HG02938 (cell line): Measurements from ENCODE around the gene DCST2.
"Not testable (repeated sequence)": the region's sequence is repeated elsewhere in the genome, so short reads cannot be mapped to it uniquely, and the experiment has no call there.

Source experiments
- ATAC-seq: cut with Tn5 transposase; IDR thresholded peaks from one replicate; pipeline ENCODE4 v1.9.1; 2021; ENCODE audit warnings: mild to moderate bottlenecking, moderate library complexity; ENCODE audit not compliant: unreplicated experiment

DCST2 gene

DNA sequence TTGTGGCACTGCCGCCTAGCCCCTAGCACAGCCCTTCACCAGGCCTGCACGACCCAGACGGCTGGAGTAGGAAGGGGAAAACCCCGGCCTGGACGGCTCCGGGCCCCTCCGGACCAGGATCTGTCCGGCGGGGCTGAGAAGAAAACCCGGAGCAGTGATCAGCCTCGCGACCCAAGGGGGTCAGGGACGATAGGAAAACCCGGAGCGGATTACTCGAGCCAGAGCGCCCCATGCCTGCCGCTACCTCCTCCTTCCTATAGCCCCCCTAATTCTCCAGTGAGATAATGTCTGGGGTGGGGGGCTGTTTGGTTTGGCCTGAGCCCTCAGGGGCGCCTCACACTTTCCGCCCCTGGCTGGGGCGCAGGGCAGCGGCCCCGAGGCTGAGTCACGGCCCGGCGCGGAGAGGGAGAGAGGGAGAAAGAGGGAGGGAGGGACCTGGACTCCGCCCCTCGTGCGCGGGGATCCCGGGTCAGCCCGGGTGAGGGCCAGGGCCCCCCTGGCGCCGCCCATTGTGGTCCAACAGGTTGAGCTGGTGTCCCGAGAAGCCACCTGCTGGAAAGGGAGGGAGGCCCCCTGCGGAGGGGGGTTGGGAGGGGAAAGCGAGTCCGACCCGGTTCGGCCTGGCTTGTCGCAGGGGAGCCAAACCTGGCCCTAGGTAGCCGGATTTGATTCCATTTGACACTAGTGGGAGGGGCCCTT is 32.7 kb downstream of the DCST2 start:
- ATAC-seq: no peak

DNA sequence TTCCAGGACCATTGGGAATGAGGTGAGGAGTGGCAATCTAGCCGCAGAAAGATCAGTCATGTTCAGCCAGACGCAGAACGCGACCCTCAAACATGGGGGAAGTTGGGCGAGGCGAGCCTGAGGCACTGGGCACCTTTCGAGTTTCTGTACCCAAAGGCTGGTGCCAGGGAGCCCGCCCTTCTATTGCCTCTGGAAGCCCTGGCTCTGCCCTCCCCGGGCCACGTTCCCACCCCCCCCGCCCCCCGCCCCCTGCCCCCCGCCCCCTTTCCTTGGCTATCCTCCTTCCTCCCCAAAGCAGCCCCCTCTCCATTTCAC is 33.2 kb downstream of the DCST2 start:
- no peak for ATAC-seq

DNA sequence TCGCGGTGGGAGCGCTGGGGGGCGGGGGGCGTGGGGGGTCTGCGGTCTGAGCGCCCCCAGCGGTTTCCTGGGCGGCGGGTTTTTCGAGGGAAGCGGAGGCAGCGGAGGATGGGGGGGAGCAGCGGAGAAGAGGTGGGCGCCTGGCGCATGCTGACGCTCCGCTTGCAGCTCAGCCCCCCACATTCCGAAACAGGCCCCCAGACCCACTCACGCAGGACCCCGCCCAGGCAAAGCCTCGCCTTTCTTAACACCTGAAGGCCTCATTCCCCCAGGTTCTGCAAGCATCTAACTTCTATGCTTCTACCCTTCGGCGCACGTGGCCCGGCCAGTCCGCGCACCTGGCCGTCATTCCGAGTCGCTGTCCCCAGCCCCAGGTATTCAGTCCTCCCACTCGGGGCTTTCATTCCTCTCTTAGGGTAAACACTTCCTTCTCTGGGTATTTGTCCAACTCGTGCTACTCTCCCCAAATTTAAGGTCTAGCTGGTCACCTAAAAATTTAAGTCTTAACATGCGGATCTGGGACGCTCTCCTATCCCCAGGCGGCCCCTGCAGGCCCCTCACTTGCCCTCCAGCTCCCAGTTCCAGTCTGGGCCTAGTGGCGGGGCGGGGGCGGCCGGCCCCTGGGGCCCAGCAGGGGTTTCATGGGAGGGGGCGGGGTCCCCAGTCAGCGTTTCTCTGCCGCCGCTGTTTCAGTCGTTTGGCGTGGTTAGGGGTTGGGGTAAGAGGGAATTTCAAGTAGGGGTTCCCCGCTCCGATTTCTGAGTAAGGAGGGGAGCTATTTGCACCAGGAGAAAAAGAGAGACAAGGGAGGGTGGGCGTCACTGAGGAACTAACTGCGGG is 33.8 kb downstream of the DCST2 start:
- no peak for ATAC-seq

- ATAC-seq: no peak
Observed at GRCh38 chr1:154998818-154999570, 34.6 kb downstream of the DCST2 start.

DNA sequence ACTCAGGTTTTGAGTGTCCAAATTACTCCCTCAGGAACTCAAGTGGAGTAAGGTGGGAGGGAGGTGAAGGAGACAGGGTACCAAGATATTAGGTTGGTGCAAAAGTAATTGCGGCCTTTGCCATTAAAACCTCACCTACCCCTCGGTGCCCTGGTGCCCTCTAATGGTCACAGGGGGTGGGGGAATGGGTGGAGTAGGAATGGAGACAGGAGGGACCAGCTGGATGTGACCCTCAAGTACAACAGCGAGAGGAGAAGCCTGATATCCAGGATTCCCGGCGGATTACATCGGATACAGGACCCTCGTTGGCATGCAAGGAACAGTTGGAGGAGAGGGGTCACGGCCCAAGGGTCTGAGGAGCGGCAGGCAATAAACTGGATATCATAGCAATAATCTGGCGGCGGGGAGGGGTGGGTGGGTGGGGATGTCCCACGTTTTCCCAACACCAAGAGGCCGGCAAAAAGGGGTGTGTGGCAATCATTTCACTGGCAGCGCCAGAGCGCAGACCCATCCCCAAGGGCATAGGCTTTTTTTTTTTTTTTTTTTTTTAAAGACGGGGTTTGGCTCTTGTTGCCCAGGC is 35.3 kb downstream of the DCST2 start:
- ATAC-seq: no peak

GRCh38 chr1:154996966-154997701 is 36.4 kb downstream of the DCST2 start:
- no peak for ATAC-seq

DNA sequence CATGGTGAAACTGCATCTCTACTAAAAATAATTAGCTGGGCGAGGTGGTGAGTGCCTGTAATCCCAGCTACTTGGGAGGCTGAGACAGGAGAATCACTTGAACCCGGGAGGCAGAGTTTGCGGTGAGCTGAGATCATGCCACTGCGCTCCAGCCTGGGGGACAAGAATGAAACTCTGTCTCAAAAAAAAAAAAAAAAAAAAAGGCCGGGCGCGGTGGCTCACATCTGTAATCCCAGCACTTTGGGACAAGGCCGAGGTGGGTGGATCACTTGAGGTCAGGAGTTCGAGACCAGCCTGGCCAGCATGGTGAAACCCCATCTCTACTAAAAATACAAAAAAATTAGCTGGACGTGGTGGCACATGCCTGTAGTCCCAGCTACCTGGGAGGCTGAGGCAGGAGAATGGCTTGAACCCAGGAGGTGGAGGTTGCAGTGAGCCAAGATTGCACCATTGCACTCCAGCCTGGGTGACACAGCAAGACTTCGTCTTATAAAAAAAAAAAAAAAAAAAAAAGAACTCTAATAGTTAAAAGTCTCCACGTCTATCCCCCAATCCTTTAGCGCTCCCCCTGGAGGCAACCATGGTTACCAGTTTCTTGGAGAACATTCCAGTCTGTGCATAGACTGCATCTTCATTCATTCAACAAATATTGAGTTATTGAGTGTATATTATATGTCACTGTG is 38.1 kb downstream of the DCST2 start:
- ATAC-seq: not testable (repeated sequence)

- no peak for ATAC-seq
Observed at GRCh38 chr1:154994591-154994990, 39.0 kb downstream of the DCST2 start.

DNA sequence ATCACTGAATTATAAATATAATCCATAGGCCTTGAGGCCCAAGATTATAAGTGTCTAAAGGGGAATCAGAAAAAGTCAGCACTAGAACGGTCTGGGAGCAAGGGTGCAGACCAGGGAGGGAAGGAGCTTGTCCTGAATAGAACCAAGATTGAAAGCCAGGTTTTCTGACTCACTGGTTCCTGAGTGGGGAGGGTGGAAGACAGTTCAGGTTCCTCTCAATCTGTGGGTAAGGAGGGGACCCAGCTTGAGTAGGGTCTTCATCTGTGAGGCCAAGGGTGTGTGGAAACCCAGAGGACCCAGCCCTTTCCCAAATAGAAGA is 39.4 kb downstream of the DCST2 start:
- no peak for ATAC-seq

- ATAC-seq: no peak
Observed at GRCh38 chr1:154993572-154994268, 39.9 kb downstream of the DCST2 start, which contains the start of gene LENEP. Gene LENEP, plus strand, starts transcription at chr1:154993586. Its CDS starts 22 bp downstream, at chr1:154993608.

DNA sequence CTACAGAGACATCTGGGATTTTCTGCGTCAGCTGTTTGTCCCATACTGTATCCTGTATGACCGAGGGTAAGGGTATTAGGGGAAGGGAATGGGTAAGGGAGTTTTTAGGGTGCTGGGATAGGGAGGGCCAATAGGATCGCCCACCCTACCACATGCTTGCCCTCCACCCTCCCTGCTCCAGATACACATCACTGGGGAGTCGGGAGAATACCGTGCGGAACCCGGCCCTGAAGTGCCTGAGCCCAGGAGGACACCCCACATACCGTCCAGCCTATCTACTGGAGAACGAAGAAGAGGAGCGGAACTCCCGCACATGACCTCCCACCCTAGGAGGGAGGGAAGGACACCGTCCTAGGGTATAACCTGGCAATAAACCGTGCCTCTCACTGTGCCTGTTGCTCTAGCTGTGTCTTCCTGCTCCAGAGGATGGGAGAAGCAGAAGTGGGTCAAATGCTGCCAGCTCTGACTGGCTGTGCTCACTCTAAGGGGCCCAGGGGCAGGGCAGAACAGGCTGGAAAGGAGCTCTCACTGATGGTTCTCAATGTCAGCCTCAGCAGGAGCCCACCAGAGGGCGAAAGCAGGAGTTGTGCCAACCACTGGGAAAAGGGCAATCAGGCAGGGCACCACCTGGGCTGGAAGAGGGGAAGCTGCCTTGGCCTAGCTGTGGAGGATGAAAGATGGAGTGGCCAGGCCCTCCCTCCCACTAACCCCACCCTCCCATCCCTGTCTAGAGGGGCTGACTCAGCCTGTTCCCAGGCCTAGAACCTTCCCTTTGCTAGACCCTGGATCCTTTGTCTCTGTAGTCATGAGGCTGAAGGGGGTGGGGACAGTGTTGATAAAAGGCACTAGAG is 40.6 kb downstream of the DCST2 start:
- ATAC-seq: no peak

GRCh38 chr1:154990276-154990675 is 43.3 kb downstream of the DCST2 start:
- no peak for ATAC-seq

- no peak for ATAC-seq
Observed at GRCh38 chr1:154989195-154989860, 44.3 kb downstream of the DCST2 start.

DNA sequence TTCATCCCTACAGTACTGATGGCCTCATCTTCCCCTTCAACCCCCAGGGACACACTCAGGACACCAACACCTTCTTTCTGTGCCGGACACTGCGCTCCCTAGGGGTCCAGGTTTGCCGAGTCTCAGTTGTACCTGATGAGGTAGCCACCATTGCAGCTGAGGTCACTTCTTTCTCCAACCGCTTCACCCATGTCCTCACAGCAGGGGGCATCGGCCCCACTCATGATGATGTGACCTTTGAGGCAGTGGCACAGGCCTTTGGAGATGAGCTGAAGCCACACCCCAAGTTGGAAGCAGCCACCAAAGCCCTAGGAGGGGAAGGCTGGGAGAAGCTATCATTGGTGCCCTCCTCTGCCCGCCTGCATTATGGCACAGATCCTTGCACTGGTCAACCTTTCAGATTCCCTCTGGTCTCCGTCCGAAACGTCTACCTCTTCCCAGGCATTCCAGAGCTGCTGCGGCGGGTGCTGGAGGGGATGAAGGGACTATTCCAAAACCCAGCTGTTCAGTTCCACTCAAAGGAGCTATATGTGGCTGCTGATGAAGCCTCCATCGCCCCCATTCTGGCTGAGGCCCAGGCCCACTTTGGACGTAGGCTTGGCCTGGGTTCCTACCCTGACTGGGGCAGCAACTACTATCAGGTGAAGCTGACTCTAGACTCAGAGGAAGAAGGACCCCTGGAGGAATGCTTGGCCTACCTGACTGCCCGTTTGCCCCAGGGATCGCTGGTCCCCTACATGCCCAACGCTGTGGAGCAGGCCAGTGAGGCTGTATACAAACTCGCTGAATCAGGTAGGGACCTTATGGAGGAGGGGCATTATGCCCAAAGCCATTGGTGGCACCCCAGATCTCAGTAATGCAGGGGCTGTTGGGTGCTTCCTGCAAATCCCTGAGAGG is 45.3 kb downstream of the DCST2 start:
- ATAC-seq: no peak

DNA sequence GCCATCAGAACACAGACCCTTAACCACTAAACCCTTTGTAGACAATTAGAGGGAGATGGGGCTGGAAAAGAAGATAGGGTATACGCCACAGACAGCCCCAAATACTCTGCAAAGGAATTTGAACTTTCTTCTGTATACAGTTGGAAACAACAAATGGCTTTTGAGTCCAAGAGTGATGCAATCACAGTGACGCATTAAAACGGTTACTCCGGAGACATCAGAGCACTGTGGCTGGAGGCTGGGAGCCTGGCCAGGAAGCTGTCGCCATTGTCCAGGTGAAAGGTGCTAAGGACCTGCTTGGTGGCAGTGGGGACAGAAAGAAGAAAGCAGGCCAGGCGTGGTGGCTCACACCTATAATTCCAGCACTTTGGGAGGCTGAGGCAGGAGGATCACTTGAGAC is 46.3 kb downstream of the DCST2 start:
- ATAC-seq: no peak

- ATAC-seq: not testable (repeated sequence)
Observed at GRCh38 chr1:154986736-154987135, 46.8 kb downstream of the DCST2 start.

DNA sequence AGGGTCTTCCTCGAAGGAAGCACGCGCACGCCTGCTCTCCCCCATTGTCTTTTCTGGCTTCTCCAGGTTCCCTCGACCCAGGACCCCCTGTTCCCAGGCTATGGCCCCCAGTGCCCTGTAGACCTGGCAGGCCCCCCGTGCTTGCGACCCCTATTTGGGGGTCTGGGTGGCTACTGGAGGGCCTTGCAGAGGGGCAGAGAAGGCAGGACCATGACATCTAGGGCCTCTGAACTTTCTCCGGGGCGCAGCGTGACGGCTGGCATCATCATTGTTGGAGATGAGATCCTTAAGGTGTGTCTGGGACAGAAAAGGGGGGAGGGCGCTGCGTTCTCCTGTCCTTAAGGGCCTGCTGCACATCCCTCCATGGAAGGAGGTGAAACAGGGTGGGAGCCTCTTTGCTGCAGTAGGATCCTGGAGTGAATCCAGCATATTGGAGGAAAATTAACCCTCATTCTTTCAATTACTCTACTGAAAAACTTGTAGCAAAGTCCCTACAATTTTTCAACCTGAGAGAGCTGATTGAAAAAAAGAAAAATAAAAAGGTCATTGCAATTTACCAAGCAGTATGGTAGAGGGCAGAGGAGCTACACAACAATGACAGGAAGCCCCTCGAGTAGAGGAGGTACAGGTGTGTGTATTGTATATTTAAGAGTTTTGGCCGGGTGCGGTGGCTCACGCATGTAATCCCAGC is 49.7 kb downstream of the DCST2 start:
- no peak for ATAC-seq
